ENCODE results near the gene LTK. TPM values are rescaled to one million over a fixed set of nuclear protein-coding genes. Genes with fewer than 3 reads are reported as not detected.

The LTK gene
- total and polyA plus RNA-seq, 2 of the 4 experiments (the other 2 are of a cell fraction): 0.18 to 0.62 TPM

DNA sequence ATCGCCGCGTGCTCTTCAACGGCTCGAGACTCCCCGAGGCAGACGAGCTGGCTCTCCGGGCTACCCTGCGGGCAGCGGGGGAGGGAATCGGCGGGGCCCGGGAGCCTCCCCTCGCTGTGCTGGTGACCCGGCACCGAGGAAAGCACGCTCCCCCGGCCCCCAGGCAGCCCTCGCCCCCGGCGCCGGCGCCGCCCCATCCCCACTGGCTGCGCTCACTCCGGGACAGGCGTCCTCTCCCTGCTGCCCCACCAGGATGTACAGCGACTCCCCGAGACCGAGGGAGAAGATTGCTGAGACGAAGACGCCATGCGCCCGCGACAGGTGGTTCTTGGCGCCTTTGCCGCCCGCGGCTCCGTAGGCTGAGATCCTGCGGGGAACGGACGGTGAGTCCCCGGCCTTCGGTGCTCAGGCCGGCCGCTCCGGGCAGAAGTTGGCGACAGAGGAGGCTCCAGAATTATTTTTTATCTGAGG is 1.7 kb downstream of the LTK start:
- in situ Hi-C loops (cut with MboI; ENCODE audit: low sequenced_read_pairs) (no loop called here), dilution Hi-C loops (cut with HindIII; ENCODE audit: low sequenced_read_pairs, unreplicated experiment) (no loop called here), intact Hi-C loops (cut with micrococcal nuclease) (no loop called here)
- Histone ChIP-seq H3K9me1 (ENCODE audit: insufficient read depth, low read length) (no peaks in the 10 kb centered on the region), H2BK120ac (ENCODE audit: low read depth, low read length) (no peak overlapping the region), H2BK20ac (ENCODE audit: low read depth, low read length) (no peak overlapping the region), H3K4me1 (ENCODE audit: control insufficient read depth, insufficient read depth, low read length) (peaks cover 8% of the 10 kb centered on the region; the same call in 1 of the 2 replicates), H3K4me3 (ENCODE audit: insufficient read depth, low read depth, low read length) (no peak overlapping the region), H3K27me3 (ENCODE audit: control insufficient read depth, insufficient read depth, low read length) (peaks cover 38% of the 10 kb centered on the region), H2AK5ac (ENCODE audit: low read depth, low read length) (no peak overlapping the region), H2AK9ac (replicated peaks; ENCODE audit: low read depth, low read length, poor library complexity) (no peak overlapping the region), H4K20me1 (ENCODE audit: insufficient read depth, low read length) (no peaks in the 10 kb centered on the region), H4K91ac (ENCODE audit: insufficient read depth, low read depth, low read length) (no peak overlapping the region), H3K14ac (replicated peaks; ENCODE audit: low read depth, low read length) (no peak overlapping the region), H2BK15ac (ENCODE audit: low read depth, low read length) (no peak overlapping the region), H4K8ac (ENCODE audit: low read depth in 2 of 2, low read length in 2 of 2) (no peak overlapping the region), H3K18ac (ENCODE audit: low read depth, low read length) (no peak overlapping the region), H3K4ac (ENCODE audit: low read depth, low read length) (no peak overlapping the region), H3K79me1 (ENCODE audit: low read depth in 1 of 2, low read length in 2 of 2) (no peaks in the 10 kb centered on the region), H3K9ac (ENCODE audit: low read depth, low read length) (no peak overlapping the region), H4K5ac (ENCODE audit: low read depth, low read length) (no peak overlapping the region), H3K23ac (ENCODE audit: low read depth, low read length) (no peak overlapping the region), H3K36me3 (ENCODE audit: control insufficient read depth, insufficient read depth, low read length) (peaks cover 3% of the 10 kb centered on the region; the same call in 1 of the 2 replicates), H3K56ac (ENCODE audit: extremely low read depth, insufficient read depth, low read length) (no peak overlapping the region), H3K27ac (ENCODE audit: insufficient read depth, low read length) (no peak overlapping the region), H3K9me3 (ENCODE audit: control insufficient read depth, insufficient read depth, low read length) (no peaks in the 10 kb centered on the region), H3K4me2 (ENCODE audit: low read depth, low read length) (peak overlapping the region; percentile 57; the same call in 1 of the 2 replicates), H2BK5ac (ENCODE audit: low read depth, low read length, poor library complexity, severe bottlenecking) (no peak overlapping the region), H2AFZ (replicated peaks; ENCODE audit: low read length, poor library complexity) (peak overlapping the region; percentile 75)
- TF ChIP-seq, protein P1, sequence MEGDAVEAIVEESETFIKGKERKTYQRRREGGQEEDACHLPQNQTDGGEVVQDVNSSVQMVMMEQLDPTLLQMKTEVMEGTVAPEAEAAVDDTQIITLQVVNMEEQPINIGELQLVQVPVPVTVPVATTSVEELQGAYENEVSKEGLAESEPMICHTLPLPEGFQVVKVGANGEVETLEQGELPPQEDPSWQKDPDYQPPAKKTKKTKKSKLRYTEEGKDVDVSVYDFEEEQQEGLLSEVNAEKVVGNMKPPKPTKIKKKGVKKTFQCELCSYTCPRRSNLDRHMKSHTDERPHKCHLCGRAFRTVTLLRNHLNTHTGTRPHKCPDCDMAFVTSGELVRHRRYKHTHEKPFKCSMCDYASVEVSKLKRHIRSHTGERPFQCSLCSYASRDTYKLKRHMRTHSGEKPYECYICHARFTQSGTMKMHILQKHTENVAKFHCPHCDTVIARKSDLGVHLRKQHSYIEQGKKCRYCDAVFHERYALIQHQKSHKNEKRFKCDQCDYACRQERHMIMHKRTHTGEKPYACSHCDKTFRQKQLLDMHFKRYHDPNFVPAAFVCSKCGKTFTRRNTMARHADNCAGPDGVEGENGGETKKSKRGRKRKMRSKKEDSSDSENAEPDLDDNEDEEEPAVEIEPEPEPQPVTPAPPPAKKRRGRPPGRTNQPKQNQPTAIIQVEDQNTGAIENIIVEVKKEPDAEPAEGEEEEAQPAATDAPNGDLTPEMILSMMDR (conservative IDR thresholded peaks at IDR 0.05; ENCODE audit: low read depth, low read length): no peak
- no peak for TF ChIP-seq MAFK (IDR thresholded peaks at IDR 0.05; ENCODE audit: low read depth, low read length)
- no peak for TF ChIP-seq POLR2A (IDR thresholded peaks at IDR 0.05; ENCODE audit: low read depth, low read length)
- TF ChIP-seq BHLHE40 (IDR thresholded peaks at IDR 0.05; ENCODE audit: low read depth, low read length): no peak
- TF ChIP-seq RFX5 (IDR thresholded peaks at IDR 0.05; ENCODE audit: low read depth, low read length): no peak
- no peak for TF ChIP-seq RCOR1 (IDR thresholded peaks at IDR 0.05; ENCODE audit: insufficient replicate concordance, low read length)
- TF ChIP-seq CEBPB (IDR thresholded peaks at IDR 0.05; ENCODE audit: low read depth, low read length): no peak
- no peak for TF ChIP-seq SMC3 (IDR thresholded peaks at IDR 0.05; ENCODE audit: low read depth, low read length)
- TF ChIP-seq NFE2L2 (IDR thresholded peaks at IDR 0.05; ENCODE audit: low read depth, low read length): no peak
- TF ChIP-seq, protein P2, sequence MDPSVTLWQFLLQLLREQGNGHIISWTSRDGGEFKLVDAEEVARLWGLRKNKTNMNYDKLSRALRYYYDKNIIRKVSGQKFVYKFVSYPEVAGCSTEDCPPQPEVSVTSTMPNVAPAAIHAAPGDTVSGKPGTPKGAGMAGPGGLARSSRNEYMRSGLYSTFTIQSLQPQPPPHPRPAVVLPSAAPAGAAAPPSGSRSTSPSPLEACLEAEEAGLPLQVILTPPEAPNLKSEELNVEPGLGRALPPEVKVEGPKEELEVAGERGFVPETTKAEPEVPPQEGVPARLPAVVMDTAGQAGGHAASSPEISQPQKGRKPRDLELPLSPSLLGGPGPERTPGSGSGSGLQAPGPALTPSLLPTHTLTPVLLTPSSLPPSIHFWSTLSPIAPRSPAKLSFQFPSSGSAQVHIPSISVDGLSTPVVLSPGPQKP (IDR thresholded peaks at IDR 0.05; ENCODE audit: borderline replicate concordance, low read depth, low read length): no peak
- DNase-seq (no peak), ATAC-seq (ENCODE audit: low read depth) (no peak)
- ChIA-PET POLR2A (ENCODE audit: unreplicated experiment) (no interaction called here), CTCF (no interaction called here)
- no TSS peak for BruUV-seq (replicated peaks)
- WGBS, 2 experiments (ENCODE audit: extremely low coverage in 2 of 2, insufficient read length in 1 of 2): 3% methylated on average over 31 of the region's 49 CpGs; no CpG with 5 or more reads in 1 of the 2 experiments

All from IMR-90 (cell line).